NB4 (cell line): ENCODE data around the gene RNMT.

ENCODE experiments used
- POLR2A ChIP-seq: IDR thresholded peaks from 2 replicates; pipeline ENCODE4 v1.6.1; 2011; ENCODE audit warnings: mild to moderate bottlenecking; ENCODE audit not compliant: insufficient read length; ENCODE audit errors: extremely low read depth
- TF ChIP-seq, protein P1 (sequence below): IDR thresholded peaks from one replicate; pipeline ENCODE4 v1.5.1; 2012; ENCODE audit warnings: low read depth, low read length
- TF ChIP-seq, protein P2 (sequence below): IDR thresholded peaks from 2 replicates; pipeline ENCODE4 v1.6.1; 2011; ENCODE audit warnings: low read depth, low read length

DNA sequence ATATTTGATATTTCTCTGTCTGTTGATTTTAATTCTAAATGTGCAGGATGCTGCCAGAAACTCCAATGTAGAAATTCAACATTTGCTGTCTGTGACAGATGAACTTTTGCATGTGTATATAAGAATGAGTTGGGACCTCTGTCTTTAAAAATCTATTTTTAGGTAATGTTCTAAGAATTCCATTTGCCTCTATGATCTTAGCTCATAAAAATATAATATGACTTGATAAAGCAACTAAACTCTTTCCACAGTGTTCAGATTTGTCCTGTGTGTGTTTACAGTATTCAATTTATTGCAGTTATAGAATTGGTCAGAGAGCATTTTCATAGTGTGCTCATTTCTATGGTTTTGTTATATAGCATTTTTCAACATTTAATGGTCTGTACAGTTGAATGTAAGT lies 33.6 kb downstream of the RNMT start:
- no peak for TF ChIP-seq POLR2A
- TF ChIP-seq, protein P1, sequence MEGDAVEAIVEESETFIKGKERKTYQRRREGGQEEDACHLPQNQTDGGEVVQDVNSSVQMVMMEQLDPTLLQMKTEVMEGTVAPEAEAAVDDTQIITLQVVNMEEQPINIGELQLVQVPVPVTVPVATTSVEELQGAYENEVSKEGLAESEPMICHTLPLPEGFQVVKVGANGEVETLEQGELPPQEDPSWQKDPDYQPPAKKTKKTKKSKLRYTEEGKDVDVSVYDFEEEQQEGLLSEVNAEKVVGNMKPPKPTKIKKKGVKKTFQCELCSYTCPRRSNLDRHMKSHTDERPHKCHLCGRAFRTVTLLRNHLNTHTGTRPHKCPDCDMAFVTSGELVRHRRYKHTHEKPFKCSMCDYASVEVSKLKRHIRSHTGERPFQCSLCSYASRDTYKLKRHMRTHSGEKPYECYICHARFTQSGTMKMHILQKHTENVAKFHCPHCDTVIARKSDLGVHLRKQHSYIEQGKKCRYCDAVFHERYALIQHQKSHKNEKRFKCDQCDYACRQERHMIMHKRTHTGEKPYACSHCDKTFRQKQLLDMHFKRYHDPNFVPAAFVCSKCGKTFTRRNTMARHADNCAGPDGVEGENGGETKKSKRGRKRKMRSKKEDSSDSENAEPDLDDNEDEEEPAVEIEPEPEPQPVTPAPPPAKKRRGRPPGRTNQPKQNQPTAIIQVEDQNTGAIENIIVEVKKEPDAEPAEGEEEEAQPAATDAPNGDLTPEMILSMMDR = no peak
- TF ChIP-seq, protein P2, sequence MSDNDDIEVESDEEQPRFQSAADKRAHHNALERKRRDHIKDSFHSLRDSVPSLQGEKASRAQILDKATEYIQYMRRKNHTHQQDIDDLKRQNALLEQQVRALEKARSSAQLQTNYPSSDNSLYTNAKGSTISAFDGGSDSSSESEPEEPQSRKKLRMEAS = no peak
